ENCODE results near the gene VPS26C. TPM values are rescaled to one million over a fixed set of nuclear protein-coding genes. Genes with fewer than 3 reads are reported as not detected.
"Not testable (repeated sequence)": the region's sequence is repeated elsewhere in the genome, so short reads cannot be mapped to it uniquely, and the experiment has no call there.

Gene VPS26C
- total RNA-seq, 1 donor from 2014 or later: 62.4 TPM

DNA sequence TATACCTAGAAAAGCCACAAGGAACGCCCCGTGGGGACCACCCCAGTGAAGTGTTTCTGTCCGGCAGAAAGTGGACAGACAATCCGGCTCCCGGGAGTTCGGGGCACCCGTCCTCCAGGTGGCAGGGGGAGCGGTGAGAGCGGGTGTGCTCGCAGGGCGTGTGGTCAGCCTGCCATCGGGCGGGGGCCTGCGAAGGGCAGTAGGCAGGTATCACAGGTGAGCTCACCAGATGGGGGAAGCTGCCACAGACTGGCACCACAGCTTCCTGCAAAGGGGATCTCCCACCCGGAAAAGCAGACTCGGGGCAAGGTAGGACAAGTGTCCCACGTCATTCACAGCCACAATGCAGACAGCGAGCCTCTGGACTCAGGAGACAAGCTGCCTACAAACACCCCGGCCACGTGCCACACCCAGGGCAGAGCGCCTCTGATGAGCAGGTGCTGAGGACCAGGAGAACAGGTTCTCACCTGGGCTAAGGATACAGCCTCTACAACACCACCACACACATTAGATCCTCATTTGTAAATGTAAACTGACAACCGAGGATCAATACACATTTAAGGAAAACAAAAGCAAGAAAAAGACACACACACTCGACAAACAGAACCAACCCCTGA, 36.4 kb downstream of the VPS26C start:
- DNase-seq (ENCODE audit: low read depth, low spot score): no peak

GRCh38 chr21:37228003-37228400, 39.1 kb downstream of the VPS26C start:
- no peak for DNase-seq (ENCODE audit: low read depth, low spot score)

DNA sequence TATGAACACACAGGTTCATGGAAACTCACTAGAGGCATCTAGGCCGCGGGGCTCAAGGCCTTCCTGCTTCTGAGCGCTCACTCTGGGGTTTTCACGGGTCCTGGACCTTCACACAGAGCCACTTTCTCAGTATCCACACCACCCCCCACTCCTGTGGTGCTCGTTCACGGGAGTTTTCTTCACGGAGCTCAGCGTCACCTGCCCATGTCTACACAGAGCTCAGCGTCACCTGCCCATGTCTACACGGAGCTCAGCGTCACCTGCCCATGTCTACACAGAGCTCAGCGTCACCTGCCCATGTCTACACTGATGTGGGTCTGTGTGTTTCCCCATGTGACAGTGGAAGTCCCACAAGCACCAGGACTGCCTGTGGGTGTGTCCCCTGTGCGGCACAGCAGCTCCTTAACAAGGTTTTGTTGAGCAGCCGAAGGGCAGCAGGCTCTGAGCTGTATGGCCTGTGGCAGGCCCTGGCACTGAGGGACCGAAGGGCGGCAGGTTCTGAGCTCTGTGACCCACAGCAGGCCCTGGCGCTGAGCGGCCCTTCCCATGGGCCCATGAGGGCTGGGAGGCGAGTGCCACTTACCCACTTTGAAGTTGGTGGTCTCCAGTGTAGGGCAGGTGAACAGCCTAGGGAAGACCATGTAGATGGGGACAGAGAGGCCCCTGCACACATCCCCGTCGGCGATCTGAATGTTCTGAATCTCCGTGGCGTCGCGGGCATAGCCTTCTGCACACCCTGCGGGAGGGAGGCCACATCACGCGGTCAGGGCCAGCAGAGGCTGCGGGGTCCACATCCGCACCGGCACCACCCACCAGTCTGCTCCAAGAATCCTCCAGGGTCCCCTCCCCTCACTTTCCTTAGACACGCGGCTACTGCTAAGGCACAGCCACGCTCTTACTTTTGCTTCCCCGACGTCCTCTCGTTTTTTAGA, 39.8 kb downstream of the VPS26C start:
- no peak for DNase-seq (ENCODE audit: low read depth, low spot score)

GRCh38 chr21:37226041-37226920, 40.9 kb downstream of the VPS26C start:
- DNase-seq (ENCODE audit: low read depth, low spot score): no peak

DNA sequence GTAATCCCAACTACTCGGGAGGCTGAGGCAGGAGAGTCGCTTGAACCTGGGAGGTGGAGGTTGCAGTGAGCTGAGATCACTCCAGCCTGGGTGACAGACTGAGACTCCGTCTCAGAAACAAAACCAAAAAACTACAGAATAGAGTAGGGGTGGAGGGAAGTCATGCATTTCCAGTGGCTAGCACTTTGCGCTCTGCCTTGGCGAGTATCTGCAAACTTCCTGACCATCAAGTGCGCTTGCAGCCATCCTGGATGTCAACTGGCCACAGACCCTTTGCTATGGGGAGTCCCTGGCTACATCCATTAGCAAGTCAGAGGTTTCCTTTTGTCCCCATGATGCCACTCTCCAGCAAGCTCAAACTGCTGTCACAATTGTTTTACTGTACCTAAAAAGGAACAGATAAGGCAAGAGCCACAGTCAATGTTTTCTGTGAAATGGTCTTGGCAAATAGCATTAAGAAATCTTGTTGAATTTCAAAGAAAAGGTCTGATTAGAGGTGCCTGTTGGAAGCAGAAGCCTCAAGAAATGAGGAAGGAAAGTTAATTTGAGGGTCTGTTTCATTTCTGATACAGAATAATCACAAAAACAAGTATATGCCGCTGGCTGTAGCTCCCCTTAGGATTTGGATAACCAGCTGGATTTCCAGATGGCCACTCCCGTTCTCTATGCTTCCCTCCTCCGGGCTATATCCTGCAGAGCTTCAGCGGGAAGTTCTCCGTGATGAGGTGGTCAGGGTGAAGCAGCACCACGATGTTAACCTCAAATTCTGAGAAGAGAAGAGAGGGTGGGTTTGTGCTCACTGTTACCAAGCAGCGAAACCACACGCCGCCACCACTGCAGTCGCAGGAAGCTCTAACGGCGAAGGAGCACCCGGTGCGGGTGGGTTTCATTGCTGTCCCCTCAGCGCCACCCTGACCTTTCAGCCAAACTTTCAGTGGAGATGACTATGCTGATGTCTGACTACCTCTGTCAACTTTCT, 42.0 kb downstream of the VPS26C start:
- no peak for DNase-seq (ENCODE audit: low read depth, low spot score)

- DNase-seq (ENCODE audit: low read depth, low spot score): no peak
These were observed 43.3 kb downstream of the VPS26C start for GRCh38 chr21:37223804-37224345.

GRCh38 chr21:37222248-37222647, 44.9 kb downstream of the VPS26C start:
- not testable (repeated sequence) for DNase-seq (ENCODE audit: low read depth, low spot score)

DNA sequence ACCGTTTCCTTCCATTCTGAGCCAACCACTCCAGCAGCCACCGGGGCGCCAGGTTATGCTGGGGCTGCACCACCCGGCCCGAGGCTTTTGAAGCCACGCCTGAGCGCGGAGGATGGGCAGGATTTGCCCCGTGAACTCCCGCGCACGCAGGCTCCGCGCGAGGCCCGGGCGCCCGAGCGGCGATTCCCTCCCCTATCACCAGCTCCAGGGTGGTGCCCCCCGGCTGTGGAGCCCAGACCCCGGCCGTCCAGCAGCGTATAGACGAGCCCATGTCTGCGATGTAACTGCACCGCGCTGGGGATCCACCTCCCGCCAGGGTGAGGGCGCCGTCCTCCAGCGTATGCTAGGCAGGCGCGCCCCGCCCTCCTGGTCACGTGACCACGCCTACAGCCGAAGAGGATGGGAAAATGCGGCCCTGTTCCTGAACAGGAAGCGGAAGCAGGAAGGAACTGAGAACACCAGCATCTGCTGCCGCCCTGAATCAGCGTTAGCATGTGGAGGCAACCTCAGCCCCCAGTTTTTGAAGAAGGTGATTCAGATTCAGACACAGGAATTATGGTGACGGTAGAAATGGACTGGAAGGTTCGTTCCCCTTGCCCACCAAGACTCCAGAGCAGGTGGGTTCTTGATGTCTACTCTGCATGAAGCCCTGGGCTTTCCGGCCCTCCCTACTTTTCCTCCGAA, 46.0 kb downstream of the VPS26C start:
- DNase-seq (ENCODE audit: low read depth, low spot score): peak; percentile 78

DNA sequence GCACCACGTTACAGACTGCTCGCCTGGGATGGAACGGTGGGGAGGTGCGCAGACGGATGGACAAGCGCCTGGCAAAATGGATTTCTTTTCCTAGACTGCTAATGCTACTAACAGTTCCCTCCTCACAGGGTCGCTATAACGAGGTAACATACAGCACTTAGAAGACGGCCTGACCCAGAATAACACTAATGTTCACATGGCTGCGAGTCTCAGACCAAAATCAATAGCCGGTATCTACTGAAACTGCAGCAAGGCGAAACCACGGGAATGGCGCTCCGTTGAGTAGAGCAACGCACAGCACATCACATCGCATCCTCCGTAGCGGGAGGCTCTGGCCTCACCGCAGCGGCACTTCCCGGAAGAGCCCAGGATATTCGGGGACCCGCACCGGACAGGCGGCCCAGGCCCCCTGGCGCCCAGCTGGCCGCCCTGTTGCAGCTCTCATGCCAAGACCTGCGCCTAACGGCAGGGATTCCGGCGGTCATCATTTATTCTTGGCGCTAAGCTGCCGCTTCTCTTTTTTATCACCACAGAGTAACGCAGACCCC, 46.6 kb downstream of the VPS26C start:
- no peak for DNase-seq (ENCODE audit: low read depth, low spot score)

GRCh38 chr21:37219761-37220432, 47.2 kb downstream of the VPS26C start:
- no peak for DNase-seq (ENCODE audit: low read depth, low spot score)

DNA sequence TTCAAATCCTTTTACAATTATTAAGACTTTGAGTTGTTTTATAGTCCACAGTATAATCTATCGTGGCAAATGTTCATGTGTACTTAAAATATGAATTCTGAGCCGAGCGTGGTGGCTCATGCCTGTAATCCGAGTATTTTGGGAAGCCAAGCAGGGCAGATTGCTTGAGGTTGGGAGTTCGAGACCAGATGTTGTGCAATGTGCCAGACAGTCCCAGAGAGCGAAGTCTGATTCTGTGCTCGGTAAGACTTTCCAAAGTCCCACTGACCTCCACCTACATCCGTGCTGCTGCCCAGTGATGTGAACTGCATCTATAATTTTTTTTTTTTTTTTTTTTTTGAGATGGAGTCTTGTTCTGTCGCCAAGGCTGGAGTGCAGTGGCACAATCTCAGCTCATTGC, 52.2 kb downstream of the VPS26C start:
- no peak for DNase-seq (ENCODE audit: low read depth, low spot score)

- DNase-seq (ENCODE audit: low read depth, low spot score): no peak
These were observed 56.3 kb downstream of the VPS26C start for GRCh38 chr21:37210799-37211198.

- DNase-seq (ENCODE audit: low read depth, low spot score): no peak
These were observed 57.0 kb downstream of the VPS26C start for GRCh38 chr21:37210130-37210529.

DNA sequence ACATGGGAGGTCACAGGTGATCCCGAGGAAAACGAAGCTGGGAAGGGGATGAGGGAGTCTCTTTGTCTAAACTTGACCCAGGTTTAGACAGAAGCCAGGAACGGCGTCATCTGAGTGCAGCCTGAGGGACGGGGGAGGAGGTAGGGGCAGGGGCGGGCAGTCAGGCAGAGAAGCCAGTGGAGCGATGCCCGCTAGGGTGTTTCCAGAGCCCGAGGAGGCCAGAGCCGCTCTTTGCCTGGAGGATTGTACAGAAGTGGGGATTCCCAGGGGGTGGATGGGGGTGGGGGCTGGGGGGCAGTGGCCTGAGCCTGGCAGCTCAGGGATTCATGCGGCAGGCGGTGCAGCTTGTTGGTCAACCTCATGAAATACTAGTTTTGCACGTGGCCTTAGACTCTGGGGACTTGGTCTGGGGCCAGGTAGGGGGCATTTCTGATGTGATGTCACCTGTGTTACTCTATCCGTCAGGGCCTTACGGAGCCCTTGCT, 58.4 kb downstream of the VPS26C start:
- DNase-seq (ENCODE audit: low read depth, low spot score): no peak

DNA sequence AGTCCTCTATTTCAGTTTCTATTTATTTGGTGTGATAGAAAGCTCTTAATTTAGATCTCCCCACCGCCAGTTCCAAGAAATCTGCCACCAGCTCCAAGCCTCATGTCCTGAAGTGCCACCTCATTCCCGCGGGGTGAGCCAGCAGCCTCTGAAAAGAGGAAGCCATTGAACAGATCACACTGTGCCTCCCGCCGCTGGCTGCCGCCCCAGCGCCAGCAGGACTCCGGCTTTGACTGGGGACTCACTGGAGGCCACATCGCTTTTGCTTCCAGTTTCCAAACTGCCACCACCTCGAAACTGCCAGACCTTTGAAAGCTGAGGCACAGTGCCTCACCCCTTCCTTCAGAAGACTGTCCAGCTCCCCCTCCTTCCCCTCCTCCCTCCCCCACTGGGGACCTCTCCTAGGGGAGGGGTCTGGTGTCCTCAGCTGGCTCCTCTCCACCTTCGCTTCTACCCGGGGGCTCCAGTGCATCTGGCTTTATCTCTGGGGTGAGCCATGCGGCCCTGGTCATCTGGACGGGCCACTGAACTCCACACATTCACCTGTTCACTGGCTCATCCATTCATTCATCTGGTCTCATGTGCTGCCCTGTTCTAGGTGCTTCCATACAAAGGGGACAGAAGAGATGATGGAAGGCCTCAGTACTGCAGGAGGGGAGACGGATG, 58.9 kb downstream of the VPS26C start:
- no peak for DNase-seq (ENCODE audit: low read depth, low spot score)

- DNase-seq (ENCODE audit: low read depth, low spot score): no peak
These were observed 59.6 kb downstream of the VPS26C start for GRCh38 chr21:37207441-37208009.

DNA sequence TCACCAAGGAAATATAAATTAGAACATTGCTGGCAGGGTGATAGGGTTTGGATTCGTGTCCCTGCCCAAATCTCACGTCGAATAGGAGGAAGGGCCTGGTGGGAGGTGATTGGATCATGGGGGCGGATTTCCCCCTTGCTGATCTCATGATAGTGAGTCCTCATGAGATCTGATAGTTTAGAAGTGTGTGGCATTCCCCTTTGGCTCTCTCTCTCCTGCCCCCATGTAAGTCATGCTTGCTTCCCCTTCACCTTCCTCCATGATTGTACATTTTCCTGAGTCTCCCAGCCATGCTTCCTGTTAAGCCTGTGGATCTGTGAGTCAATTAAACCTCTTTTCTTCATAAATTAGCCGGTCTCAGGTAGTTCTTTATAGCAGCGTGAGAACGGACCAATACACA, 60.6 kb downstream of the VPS26C start:
- no peak for DNase-seq (ENCODE audit: low read depth, low spot score)

GRCh38 chr21:37204580-37204979, 62.6 kb downstream of the VPS26C start:
- DNase-seq (ENCODE audit: low read depth, low spot score): no peak

Data from pulmonary artery endothelial cell (primary cell).